Activated B cell treated with CpG ODN at 0.5 μM for 24 hours (primary cell): ENCODE results near the gene MAN1A1. TPM values are rescaled to one million over a fixed set of nuclear protein-coding genes. Genes with fewer than 3 reads are reported as not detected.

Experiments used
- ATAC-seq: fragments of 200-7000 bp; cut with Tn5 transposase; one replicate; pipeline ENCODE4 v1.10.0; 2021; ENCODE audit warnings: low read depth, mild to moderate bottlenecking, moderate library complexity
- CTCF ChIA-PET: fragments of 350-600 bp; sonication (Branson Sonifier 250); formaldehyde crosslinking; loops from one replicate; lab custom pipeline; 2021; ENCODE audit warnings: antibody characterized with exemption; lab: Charles Lee
- POLR2A ChIA-PET: fragments of 350-600 bp; sonication (Branson Sonifier 250); formaldehyde crosslinking; loops from one replicate; lab custom pipeline; 2021; ENCODE audit warnings: antibody characterized with exemption; lab: Charles Lee
- DNase-seq: peaks from one replicate; pipeline ENCODE4 v3.0.0; 2022
- H3K27ac Mint-ChIP-seq: one replicate; pipeline ENCODE4 v1.8.0; 2020; ENCODE audit warnings: mixed read lengths
- H3K27me3 Mint-ChIP-seq: one replicate; pipeline ENCODE4 v1.8.0; 2021; ENCODE audit warnings: mixed read lengths
- H3K36me3 Mint-ChIP-seq: one replicate; pipeline ENCODE4 v1.8.0; 2021; ENCODE audit warnings: low read depth, mixed read lengths
- H3K4me1 Mint-ChIP-seq: one replicate; pipeline ENCODE4 v1.8.0; 2021; ENCODE audit warnings: mixed read lengths
- H3K4me3 Mint-ChIP-seq: one replicate; pipeline ENCODE4 v1.8.0; 2020; ENCODE audit warnings: mild to moderate bottlenecking, mixed read lengths
- H3K9me3 Mint-ChIP-seq: one replicate; pipeline ENCODE4 v1.8.0; 2020; ENCODE audit warnings: mixed read lengths
- CTCF ChIP-seq: fragments of 200-600 bp; IDR thresholded peaks from one replicate; pipeline ENCODE4 v1.8.0; 2022; ENCODE audit warnings: antibody characterized with exemption, mild to moderate bottlenecking
- intact Hi-C: fragments of 100-400 bp; cut with micrococcal nuclease; formaldehyde crosslinking; loops from one replicate; pipeline ENCODE4 v1.15.1; 2024
- total RNA-seq: library from RNA; stranded (reverse); gene quantifications from 2 replicates; pipeline ENCODE4 v1.2.3, GENCODE V29; 2022

The MAN1A1 gene
- total RNA-seq, 1 donor from 2014 or later = 18.1 TPM

- H3K27ac Mint-ChIP-seq = no peak overlapping the region
- ChIA-PET CTCF (no interaction called here), POLR2A (interaction anchor here (0.6 kb wide), 1 partner anchor 53 kb away, joined by 4 read pairs; no protein-coding TSS in a partner anchor)
- no peak overlapping the region for H3K4me3 Mint-ChIP-seq
- peaks cover 10% of the 10 kb centered on the region for H3K4me1 Mint-ChIP-seq
- TF ChIP-seq CTCF = no peak
- no peaks in the 10 kb centered on the region for H3K27me3 Mint-ChIP-seq
- DNase-seq = no peak
- ATAC-seq = no peak
- intact Hi-C loops = no loop called here
- H3K36me3 Mint-ChIP-seq = peaks cover 15% of the 10 kb centered on the region
- no peaks in the 10 kb centered on the region for H3K9me3 Mint-ChIP-seq
Measured at GRCh38 chr6:119306396-119306968, 43.1 kb downstream of the MAN1A1 start.

- H3K27ac Mint-ChIP-seq = no peak overlapping the region
- H3K4me1 Mint-ChIP-seq = peaks cover 3% of the 10 kb centered on the region
- ChIA-PET POLR2A (no interaction called here), CTCF (no interaction called here)
- intact Hi-C loops = no loop called here
- H3K27me3 Mint-ChIP-seq = no peaks in the 10 kb centered on the region
- TF ChIP-seq CTCF = no peak
- peaks cover 24% of the 10 kb centered on the region for H3K36me3 Mint-ChIP-seq
- no peak for ATAC-seq
- DNase-seq = no peak
- no peaks in the 10 kb centered on the region for H3K9me3 Mint-ChIP-seq
- H3K4me3 Mint-ChIP-seq = no peak overlapping the region
Measured at GRCh38 chr6:119303164-119303887, 46.2 kb downstream of the MAN1A1 start.

GRCh38 chr6:119301429-119301828 lies 48.1 kb downstream of the MAN1A1 start:
- Mint-ChIP-seq H3K4me3 (no peak overlapping the region), H3K9me3 (no peaks in the 10 kb centered on the region), H3K27ac (no peak overlapping the region), H3K4me1 (peaks cover 8% of the 10 kb centered on the region), H3K27me3 (no peaks in the 10 kb centered on the region), H3K36me3 (peaks cover 24% of the 10 kb centered on the region)
- DNase-seq (no peak), ATAC-seq (no peak)
- intact Hi-C loops = no loop called here
- CTCF ChIA-PET = no interaction called here
- POLR2A ChIA-PET = no interaction called here
- TF ChIP-seq CTCF = no peak

- Mint-ChIP-seq H3K27ac (no peak overlapping the region), H3K4me1 (peaks cover 8% of the 10 kb centered on the region), H3K9me3 (no peaks in the 10 kb centered on the region), H3K36me3 (peaks cover 17% of the 10 kb centered on the region), H3K4me3 (no peak overlapping the region), H3K27me3 (no peaks in the 10 kb centered on the region)
- intact Hi-C loops = no loop called here
- CTCF ChIA-PET = no interaction called here
- no peak for TF ChIP-seq CTCF
- DNase-seq (no peak), ATAC-seq (no peak)
- POLR2A ChIA-PET = no interaction called here
Measured at GRCh38 chr6:119299694-119300093, 49.9 kb downstream of the MAN1A1 start.

GRCh38 chr6:119297049-119297448 lies 52.5 kb downstream of the MAN1A1 start:
- H3K27me3 Mint-ChIP-seq = no peaks in the 10 kb centered on the region
- CTCF ChIA-PET = no interaction called here
- H3K27ac Mint-ChIP-seq = no peak overlapping the region
- ATAC-seq (no peak), DNase-seq (no peak)
- no peak overlapping the region for H3K4me3 Mint-ChIP-seq
- POLR2A ChIA-PET = no interaction called here
- H3K4me1 Mint-ChIP-seq = peaks cover 8% of the 10 kb centered on the region
- no peak for TF ChIP-seq CTCF
- peaks cover 13% of the 10 kb centered on the region for H3K36me3 Mint-ChIP-seq
- intact Hi-C loops = no loop called here
- H3K9me3 Mint-ChIP-seq = no peaks in the 10 kb centered on the region
